ENCODE results near the gene TMPRSS6. TPM values are rescaled to one million over a fixed set of nuclear protein-coding genes. Genes with fewer than 3 reads are reported as not detected.

Gene TMPRSS6
- total and polyA plus RNA-seq, 2 of the 13 experiments (the other 11 are each of a cell fraction or from before 2014, with no cell fraction given), result 4.2 to 4.8 TPM

DNA sequence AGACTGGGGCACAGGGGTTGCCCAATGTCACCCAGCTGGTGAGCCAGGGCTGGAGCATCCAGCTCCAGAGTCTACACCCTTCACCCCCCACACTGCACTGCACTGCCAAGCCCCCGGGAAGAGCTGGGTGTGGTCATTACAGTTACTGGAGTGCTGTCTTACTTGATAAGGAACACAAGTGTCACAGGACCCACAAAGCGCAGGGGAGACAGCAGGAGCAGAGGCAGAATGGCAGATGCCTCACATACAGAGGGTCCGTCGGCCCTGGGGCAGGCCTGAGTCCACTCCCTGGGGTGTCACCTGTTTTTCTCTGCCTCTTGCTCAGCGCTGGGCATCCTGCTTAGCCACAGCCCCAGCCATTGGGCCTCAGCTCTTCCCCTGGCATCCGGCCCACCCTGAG is 32.5 kb upstream of the TMPRSS6 start:
- no peak for FAIRE-seq
- CTCF ChIA-PET (ENCODE audit: low intra/inter-chr PET ratio, low total read pairs), result no interaction called here

More for the DNA sequence above, 32.5 kb upstream of the TMPRSS6 start:
- Histone ChIP-seq H3K9me3 (ENCODE audit: low read length) (no peaks in the 10 kb centered on the region), H3K27ac (ENCODE audit: extremely low read length, insufficient read depth, low read length) (no peak overlapping the region), H3K9ac (ENCODE audit: insufficient read depth, low read depth, low read length) (no peak overlapping the region), H3K27me3 (ENCODE audit: control insufficient read depth in 1 of 2, insufficient read depth in 2 of 2, low read length in 2 of 2) (peaks cover 4 to 47% of the 10 kb centered on the region in 2 experiments; a peak in 4 of 5 replicates), H3K79me2 (ENCODE audit: insufficient read depth, low read length) (no peaks in the 10 kb centered on the region), H3K36me3 (replicated peaks in 1 of 2; ENCODE audit: control insufficient read depth in 1 of 2, insufficient read depth in 2 of 2, low read length in 2 of 2) (no peaks in the 10 kb centered on the region), H3K4me3 (replicated peaks in 1 of 3; ENCODE audit: insufficient read depth in 1 of 3, low read depth in 2 of 3, low read length in 3 of 3) (no peak overlapping the region), H3K4me2 (ENCODE audit: low read depth, low read length) (no peak overlapping the region), H4K20me1 (ENCODE audit: insufficient read depth, low read length) (no peaks in the 10 kb centered on the region), H2AFZ (ENCODE audit: low read length) (no peak overlapping the region), H3K4me1 (ENCODE audit: insufficient read depth, low read length) (0 out of 2 replicates have a peak, but pooled peaks cover 15% of the 10 kb centered on the region)
- POLR2A ChIA-PET, result no interaction called here
- BruUV-seq (replicated peaks), result no TSS peak
- intact Hi-C loops (cut with micrococcal nuclease; ENCODE audit: unreplicated experiment), result no loop called here
- in situ Hi-C loops (cut with HindIII; ENCODE audit: extremely low pct_ligation_motif_present, low pct_unique_long_range_greater_than_20kb), result no loop called here
- DNase-seq (ENCODE audit: low spot score), result no peak
- TF ChIP-seq, protein P1, sequence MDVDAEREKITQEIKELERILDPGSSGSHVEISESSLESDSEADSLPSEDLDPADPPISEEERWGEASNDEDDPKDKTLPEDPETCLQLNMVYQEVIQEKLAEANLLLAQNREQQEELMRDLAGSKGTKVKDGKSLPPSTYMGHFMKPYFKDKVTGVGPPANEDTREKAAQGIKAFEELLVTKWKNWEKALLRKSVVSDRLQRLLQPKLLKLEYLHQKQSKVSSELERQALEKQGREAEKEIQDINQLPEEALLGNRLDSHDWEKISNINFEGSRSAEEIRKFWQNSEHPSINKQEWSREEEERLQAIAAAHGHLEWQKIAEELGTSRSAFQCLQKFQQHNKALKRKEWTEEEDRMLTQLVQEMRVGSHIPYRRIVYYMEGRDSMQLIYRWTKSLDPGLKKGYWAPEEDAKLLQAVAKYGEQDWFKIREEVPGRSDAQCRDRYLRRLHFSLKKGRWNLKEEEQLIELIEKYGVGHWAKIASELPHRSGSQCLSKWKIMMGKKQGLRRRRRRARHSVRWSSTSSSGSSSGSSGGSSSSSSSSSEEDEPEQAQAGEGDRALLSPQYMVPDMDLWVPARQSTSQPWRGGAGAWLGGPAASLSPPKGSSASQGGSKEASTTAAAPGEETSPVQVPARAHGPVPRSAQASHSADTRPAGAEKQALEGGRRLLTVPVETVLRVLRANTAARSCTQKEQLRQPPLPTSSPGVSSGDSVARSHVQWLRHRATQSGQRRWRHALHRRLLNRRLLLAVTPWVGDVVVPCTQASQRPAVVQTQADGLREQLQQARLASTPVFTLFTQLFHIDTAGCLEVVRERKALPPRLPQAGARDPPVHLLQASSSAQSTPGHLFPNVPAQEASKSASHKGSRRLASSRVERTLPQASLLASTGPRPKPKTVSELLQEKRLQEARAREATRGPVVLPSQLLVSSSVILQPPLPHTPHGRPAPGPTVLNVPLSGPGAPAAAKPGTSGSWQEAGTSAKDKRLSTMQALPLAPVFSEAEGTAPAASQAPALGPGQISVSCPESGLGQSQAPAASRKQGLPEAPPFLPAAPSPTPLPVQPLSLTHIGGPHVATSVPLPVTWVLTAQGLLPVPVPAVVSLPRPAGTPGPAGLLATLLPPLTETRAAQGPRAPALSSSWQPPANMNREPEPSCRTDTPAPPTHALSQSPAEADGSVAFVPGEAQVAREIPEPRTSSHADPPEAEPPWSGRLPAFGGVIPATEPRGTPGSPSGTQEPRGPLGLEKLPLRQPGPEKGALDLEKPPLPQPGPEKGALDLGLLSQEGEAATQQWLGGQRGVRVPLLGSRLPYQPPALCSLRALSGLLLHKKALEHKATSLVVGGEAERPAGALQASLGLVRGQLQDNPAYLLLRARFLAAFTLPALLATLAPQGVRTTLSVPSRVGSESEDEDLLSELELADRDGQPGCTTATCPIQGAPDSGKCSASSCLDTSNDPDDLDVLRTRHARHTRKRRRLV (CRISPR knock-in tag; IDR thresholded peaks at IDR 0.05), result no peak
- TF ChIP-seq, protein P2, sequence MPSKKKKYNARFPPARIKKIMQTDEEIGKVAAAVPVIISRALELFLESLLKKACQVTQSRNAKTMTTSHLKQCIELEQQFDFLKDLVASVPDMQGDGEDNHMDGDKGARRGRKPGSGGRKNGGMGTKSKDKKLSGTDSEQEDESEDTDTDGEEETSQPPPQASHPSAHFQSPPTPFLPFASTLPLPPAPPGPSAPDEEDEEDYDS (CRISPR knock-in tag; IDR thresholded peaks at IDR 0.05), result no peak
- TF ChIP-seq, protein P3, sequence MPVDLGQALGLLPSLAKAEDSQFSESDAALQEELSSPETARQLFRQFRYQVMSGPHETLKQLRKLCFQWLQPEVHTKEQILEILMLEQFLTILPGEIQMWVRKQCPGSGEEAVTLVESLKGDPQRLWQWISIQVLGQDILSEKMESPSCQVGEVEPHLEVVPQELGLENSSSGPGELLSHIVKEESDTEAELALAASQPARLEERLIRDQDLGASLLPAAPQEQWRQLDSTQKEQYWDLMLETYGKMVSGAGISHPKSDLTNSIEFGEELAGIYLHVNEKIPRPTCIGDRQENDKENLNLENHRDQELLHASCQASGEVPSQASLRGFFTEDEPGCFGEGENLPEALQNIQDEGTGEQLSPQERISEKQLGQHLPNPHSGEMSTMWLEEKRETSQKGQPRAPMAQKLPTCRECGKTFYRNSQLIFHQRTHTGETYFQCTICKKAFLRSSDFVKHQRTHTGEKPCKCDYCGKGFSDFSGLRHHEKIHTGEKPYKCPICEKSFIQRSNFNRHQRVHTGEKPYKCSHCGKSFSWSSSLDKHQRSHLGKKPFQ (CRISPR knock-in tag; IDR thresholded peaks at IDR 0.05; ENCODE audit: insufficient replicate concordance), result no peak
- no peak for TF ChIP-seq ZFP90 (CRISPR knock-in tag; IDR thresholded peaks at IDR 0.05; ENCODE audit: borderline replicate concordance)
- 59% methylated on average over 2 of the region's 6 CpGs for WGBS (ENCODE audit: low lambda C conversion rate)
- ATAC-seq, result no peak
